ENCODE data around the gene GRID2IP. TPM values are rescaled to one million over a fixed set of nuclear protein-coding genes. Genes with fewer than 3 reads are reported as not detected.
"Not testable (repeated sequence)": the region's sequence is repeated elsewhere in the genome, so short reads cannot be mapped to it uniquely, and the experiment has no call there.

The GRID2IP gene
- total RNA-seq, 1 donor from 2014 or later = 0.13 TPM

- Histone ChIP-seq H3K36me3 (ENCODE audit: control insufficient read depth, insufficient read depth, low read length) (no peaks in the 10 kb centered on the region), H3K4me3 (ENCODE audit: low read depth, low read length) (no peak overlapping the region), H3K27me3 (ENCODE audit: control insufficient read depth, insufficient read depth, low read length) (no peaks in the 10 kb centered on the region)
- DNase-seq (ENCODE audit: low read depth) = no peak
- no peak for TF ChIP-seq CTCF (IDR thresholded peaks at IDR 0.05; ENCODE audit: insufficient read depth, low read length, poor library complexity, severe bottlenecking)
Measured at GRCh38 chr7:6475433-6476186, 75.7 kb downstream of the GRID2IP start.

GRCh38 chr7:6465862-6466261, 85.4 kb downstream of the GRID2IP start:
- peaks cover 3% of the 10 kb centered on the region for H3K36me3 ChIP-seq (ENCODE audit: control insufficient read depth, insufficient read depth, low read length)
- TF ChIP-seq CTCF (IDR thresholded peaks at IDR 0.05; ENCODE audit: insufficient read depth, low read length, poor library complexity, severe bottlenecking) = no peak

DNA sequence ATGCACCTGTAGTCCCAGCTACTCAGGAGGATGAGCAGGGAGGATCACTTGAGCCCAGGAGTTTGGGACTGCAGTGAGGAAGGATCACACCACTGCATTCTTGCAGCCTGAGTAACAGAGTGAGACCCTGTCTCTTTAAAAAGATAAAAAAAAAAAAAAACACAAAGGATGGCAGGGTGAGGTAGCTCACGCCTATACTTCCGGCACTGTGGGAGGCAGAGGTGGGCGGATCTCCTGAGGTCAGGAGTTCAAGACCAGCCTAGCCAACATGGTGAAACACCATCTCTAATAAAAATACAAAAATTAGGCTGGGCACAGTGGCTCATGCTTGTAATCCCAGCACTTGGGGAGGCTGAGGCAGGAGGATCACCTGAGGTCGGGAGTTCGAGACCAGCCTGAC, 87.7 kb downstream of the GRID2IP start:
- DNase-seq (ENCODE audit: low read depth); H3K27me3 ChIP-seq (ENCODE audit: control insufficient read depth, insufficient read depth, low read length); H3K4me3 ChIP-seq (ENCODE audit: low read depth, low read length); H3K36me3 ChIP-seq (ENCODE audit: control insufficient read depth, insufficient read depth, low read length): not testable (repeated sequence)

More at GRCh38 chr7:6465862-6466261, 85.4 kb downstream of the GRID2IP start:
- no peak for DNase-seq (ENCODE audit: low read depth)
- Histone ChIP-seq H3K27me3 (ENCODE audit: control insufficient read depth, insufficient read depth, low read length) (no peaks in the 10 kb centered on the region), H3K4me3 (ENCODE audit: low read depth, low read length) (no peak overlapping the region)

DNA sequence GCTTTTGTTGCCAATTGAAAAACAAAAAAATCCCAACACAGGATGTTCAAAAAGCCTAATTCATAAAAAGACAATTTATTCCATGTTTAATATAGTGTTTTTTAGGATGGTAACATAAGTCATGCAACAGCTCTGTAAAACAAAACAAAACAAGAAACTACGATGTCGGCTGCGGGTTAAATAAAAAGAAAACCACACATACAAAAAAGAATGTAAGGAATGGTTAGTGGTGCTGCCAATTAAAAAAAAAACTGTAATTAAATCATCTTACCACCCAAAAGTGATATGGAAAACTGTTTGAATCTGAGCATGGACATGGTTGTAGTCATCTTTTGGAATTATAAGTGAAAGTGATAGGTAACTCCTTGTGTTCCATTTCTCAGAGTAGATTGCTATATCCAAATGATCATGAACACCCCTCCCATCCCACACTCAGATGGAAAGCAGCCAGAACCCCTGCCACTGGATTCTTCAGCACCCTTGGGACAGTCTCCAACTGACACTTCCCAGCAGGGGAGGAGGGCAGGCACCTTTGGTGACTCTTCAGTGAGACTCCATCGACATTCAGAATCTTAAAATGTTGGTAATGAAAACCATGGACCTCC, 89.2 kb downstream of the GRID2IP start:
- Histone ChIP-seq H3K36me3 (ENCODE audit: control insufficient read depth, insufficient read depth, low read length) (peaks cover 3% of the 10 kb centered on the region), H3K27me3 (ENCODE audit: control insufficient read depth, insufficient read depth, low read length) (no peaks in the 10 kb centered on the region), H3K4me3 (ENCODE audit: low read depth, low read length) (no peak overlapping the region)
- DNase-seq (ENCODE audit: low read depth) = no peak
- no peak for TF ChIP-seq CTCF (IDR thresholded peaks at IDR 0.05; ENCODE audit: insufficient read depth, low read length, poor library complexity, severe bottlenecking)

- no peaks in the 10 kb centered on the region for H3K27me3 ChIP-seq (ENCODE audit: control insufficient read depth, insufficient read depth, low read length)
- no peak overlapping the region for H3K4me3 ChIP-seq (ENCODE audit: low read depth, low read length)
- no peak for TF ChIP-seq CTCF (IDR thresholded peaks at IDR 0.05; ENCODE audit: insufficient read depth, low read length, poor library complexity, severe bottlenecking)
- DNase-seq (ENCODE audit: low read depth) = no peak
- no peaks in the 10 kb centered on the region for H3K36me3 ChIP-seq (ENCODE audit: control insufficient read depth, insufficient read depth, low read length)
Measured at GRCh38 chr7:6460990-6461584, 90.2 kb downstream of the GRID2IP start.

GRCh38 chr7:6460303-6460702, 91.0 kb downstream of the GRID2IP start:
- H3K4me3 ChIP-seq (ENCODE audit: low read depth, low read length) = no peak overlapping the region
- DNase-seq (ENCODE audit: low read depth) = no peak
- no peak for TF ChIP-seq CTCF (IDR thresholded peaks at IDR 0.05; ENCODE audit: insufficient read depth, low read length, poor library complexity, severe bottlenecking)
- no peaks in the 10 kb centered on the region for H3K36me3 ChIP-seq (ENCODE audit: control insufficient read depth, insufficient read depth, low read length)
- H3K27me3 ChIP-seq (ENCODE audit: control insufficient read depth, insufficient read depth, low read length) = no peaks in the 10 kb centered on the region

DNA sequence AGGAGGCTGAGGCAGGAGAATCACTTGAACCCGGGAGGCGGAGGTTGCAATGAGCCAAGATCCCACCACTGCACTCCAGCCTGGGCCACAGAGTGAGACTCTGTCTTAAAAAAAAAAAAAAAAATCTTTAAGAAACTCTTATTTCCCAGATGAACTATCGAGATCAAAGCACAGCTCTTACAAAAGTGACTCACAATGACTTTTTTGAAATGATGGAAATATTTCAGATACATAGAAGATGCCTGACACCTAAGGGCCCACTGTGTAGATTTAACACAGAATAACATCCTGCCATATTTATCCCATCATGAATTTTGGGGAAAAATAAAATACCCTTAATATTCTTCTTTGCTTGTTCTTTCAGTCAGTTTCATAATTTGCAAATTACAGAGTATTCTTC, 92.6 kb downstream of the GRID2IP start:
- H3K36me3 ChIP-seq (ENCODE audit: control insufficient read depth, insufficient read depth, low read length); DNase-seq (ENCODE audit: low read depth); H3K4me3 ChIP-seq (ENCODE audit: low read depth, low read length); H3K27me3 ChIP-seq (ENCODE audit: control insufficient read depth, insufficient read depth, low read length): not testable (repeated sequence)

All from kidney epithelial cell (primary cell).